Left cardiac atrium (tissue), 4 donors: ENCODE results near the gene FBXO3. TPM values are rescaled to one million over a fixed set of nuclear protein-coding genes. Genes with fewer than 3 reads are reported as not detected.

Experiments
- ATAC-seq, 2 donors: fragments of 200-7000 bp; cut with Tn5 transposase; one replicate each; pipeline ENCODE4 v1.9.1; 2020; ENCODE audit warnings: mild to moderate bottlenecking in 2 of 2, moderate library complexity in 2 of 2
- DNase-seq: peaks from one replicate; pipeline ENCODE4 v3.0.0-alpha.2; 2020
- intact Hi-C, 2 donors: fragments of 100-400 bp; cut with DNase I; formaldehyde crosslinking; loops; one replicate each; pipeline versions ENCODE4 v1.14.1 to v1.15.1; 2022 to 2023
- total RNA-seq, 2 donors: library from RNA; stranded (reverse); fragmentation: NEBNext Ultra II Directional; extraction: Animal tissue kit (Norgen Biotek cat#: 25700); gene quantifications; one replicate each; pipeline ENCODE4 v1.2.1, GENCODE V29; 2021
- donor health status: DM: no; HTN: yes; CAD: no.
- donor health status: DM: no; HTN: yes; CAD: no; lungs with severe emphysema.
- donor health status: DM: yes; HTN: yes; CAD: no.
- donor health status: Dilated cardiomyopathy.

Gene FBXO3
- total RNA-seq, 2 donors from 2014 or later: 30.5 to 31.8 TPM

GRCh38 chr11:33773404-33773986 is 825 bp downstream of the FBXO3 start:
- ATAC-seq: peak; percentile 13 to 15
- intact Hi-C loops: no loop called here
- peak; percentile 30 for DNase-seq

GRCh38 chr11:33772870-33773269 is 1.4 kb downstream of the FBXO3 start:
- ATAC-seq (no peak), DNase-seq (no peak)
- intact Hi-C loops: no loop called here

GRCh38 chr11:33772300-33772699 is 2.0 kb downstream of the FBXO3 start:
- DNase-seq (no peak), ATAC-seq (peak in 1 of 2 donors; percentile 29)
- intact Hi-C loops: no loop called here

GRCh38 chr11:33770236-33770635 is 4.1 kb downstream of the FBXO3 start:
- intact Hi-C loops: no loop called here
- DNase-seq: no peak
- no peak for ATAC-seq

GRCh38 chr11:33769542-33769941 is 4.8 kb downstream of the FBXO3 start:
- ATAC-seq (no peak), DNase-seq (no peak)
- intact Hi-C loops: no loop called here

GRCh38 chr11:33767624-33768023 is 6.7 kb downstream of the FBXO3 start:
- intact Hi-C loops: no loop called here
- no peak for ATAC-seq
- DNase-seq: no peak

GRCh38 chr11:33766085-33766484 is 8.2 kb downstream of the FBXO3 start:
- no peak for DNase-seq
- ATAC-seq: no peak
- intact Hi-C loops: no loop called here

- DNase-seq (no peak), ATAC-seq (no peak)
- intact Hi-C loops: no loop called here
Observed at GRCh38 chr11:33761471-33761870, 12.8 kb downstream of the FBXO3 start.

- intact Hi-C loops: no loop called here
- peak; percentile 83 to 93 for ATAC-seq
- no peak for DNase-seq
Observed at GRCh38 chr11:33753304-33753967, 20.9 kb downstream of the FBXO3 start.

GRCh38 chr11:33751878-33752277 is 22.4 kb downstream of the FBXO3 start:
- intact Hi-C loops: no loop called here
- ATAC-seq: no peak
- DNase-seq: no peak

GRCh38 chr11:33747979-33748378 is 26.3 kb downstream of the FBXO3 start:
- DNase-seq (no peak), ATAC-seq (no peak)
- intact Hi-C loops: no loop called here

GRCh38 chr11:33743291-33743690 is 31.0 kb downstream of the FBXO3 start:
- DNase-seq: no peak
- intact Hi-C loops: loop anchor here in 1 of 2 donors (2.0 to 5.0 kb wide), 2 partner anchors 201 to 380 kb away; no protein-coding TSS in a partner anchor
- ATAC-seq: peak; percentile 15 to 30

GRCh38 chr11:33742249-33742851 is 32.0 kb downstream of the FBXO3 start:
- DNase-seq (no peak), ATAC-seq (peak; percentile 41 to 62)
- intact Hi-C loops: loop anchor here in 1 of 2 donors (2.0 to 5.0 kb wide), 2 partner anchors 200 to 380 kb away; no protein-coding TSS in a partner anchor

- DNase-seq (no peak), ATAC-seq (no peak)
- intact Hi-C loops: loop anchor here in 1 of 2 donors (2.0 to 5.0 kb wide), 2 partner anchors 200 to 379 kb away; no protein-coding TSS in a partner anchor
Observed at GRCh38 chr11:33741806-33742205, 32.5 kb downstream of the FBXO3 start.

- ATAC-seq (no peak), DNase-seq (no peak)
- intact Hi-C loops: loop anchor here in 1 of 2 donors (5.0 kb wide), 1 partner anchor 35 kb away; the partner anchor contains the start of gene C11orf91
Observed at GRCh38 chr11:33737362-33737821, 36.9 kb downstream of the FBXO3 start.

GRCh38 chr11:33736148-33736812 is 38.0 kb downstream of the FBXO3 start, which contains the start of gene CD59:
TSS of gene CD59 (minus strand) at chr11:33736423. CDS start at chr11:33722445, 13,978 bp downstream.
- DNase-seq (peak; percentile 98), ATAC-seq (peak; percentile 98)
- intact Hi-C loops: loop anchor here in 1 of 2 donors (5.0 kb wide), 1 partner anchor 34 kb away; the partner anchor contains the start of gene C11orf91

GRCh38 chr11:33735271-33736147 is 38.8 kb downstream of the FBXO3 start:
- DNase-seq: peak; percentile 40
- intact Hi-C loops: loop anchor here in 1 of 2 donors (5.0 kb wide), 1 partner anchor 33 kb away; the partner anchor contains the start of gene C11orf91
- peak; percentile 29 to 46 for ATAC-seq
